Caco-2 (cell line): Measurements from ENCODE around the gene PEF1. TPM values are rescaled to one million over a fixed set of nuclear protein-coding genes. Genes with fewer than 3 reads are reported as not detected.

Experiments
- BruUV-seq: library from RNA; stranded (reverse); fragments of 400-500 nt; replicated peaks from 2 replicates; lab custom pipeline; 2021; lab: Mats Ljungman, UMichigan
- CTCF ChIA-PET: fragments of 300-600 bp; sonication (Branson Sonifier 250); formaldehyde crosslinking; loops from one replicate; lab custom pipeline; 2022; ENCODE audit warnings: antibody characterized with exemption; lab: Charles Lee
- POLR2A ChIA-PET: fragments of 300-600 bp; sonication (Branson Sonifier 250); formaldehyde crosslinking; loops from one replicate; lab custom pipeline; 2022; ENCODE audit warnings: antibody characterized with exemption; lab: Charles Lee
- DNase-seq, 2 experiments: peaks; one replicate each; pipeline versions ENCODE4 v3.0.0 to v3.0.0-alpha.2; 2020 to 2022
- H3K27me3 ChIP-seq: replicated peaks from 2 replicates; pipeline ENCODE4 v1.6.0; 2011; ENCODE audit warnings: low read length; ENCODE audit not compliant: control insufficient read depth, insufficient read depth
- H3K36me3 ChIP-seq: 2 replicates; pipeline ENCODE4 v1.5.1; 2011; ENCODE audit warnings: low read length; ENCODE audit not compliant: control insufficient read depth, insufficient read depth
- H3K4me1 ChIP-seq: fragments of 250-450 bp; sonication (Bioruptor Pico); 2 replicates; pipeline ENCODE4 v1.5.1; 2020; ENCODE audit warnings: mild to moderate bottlenecking
- H3K4me3 ChIP-seq: 2 replicates; pipeline ENCODE4 v1.5.1; 2011; ENCODE audit warnings: low read depth, mild to moderate bottlenecking, control low read depth, low read length
- H3K9me3 ChIP-seq: fragments of 250-450 bp; sonication (Bioruptor Pico); 2 replicates; pipeline ENCODE4 v1.5.1; 2020; ENCODE audit warnings: mild to moderate bottlenecking, moderate library complexity
- H3K27ac Mint-ChIP-seq: one replicate; pipeline ENCODE4 v1.8.0; 2022; ENCODE audit warnings: mixed read lengths; ENCODE audit not compliant: unreplicated experiment
- H3K27me3 Mint-ChIP-seq: one replicate; pipeline ENCODE4 v1.8.0; 2022; ENCODE audit warnings: mixed read lengths; ENCODE audit not compliant: insufficient read depth, unreplicated experiment
- H3K36me3 Mint-ChIP-seq: one replicate; pipeline ENCODE4 v1.8.0; 2022; ENCODE audit warnings: mild to moderate bottlenecking, mixed read lengths; ENCODE audit not compliant: insufficient read depth, unreplicated experiment
- H3K4me1 Mint-ChIP-seq: one replicate; pipeline ENCODE4 v1.8.0; 2022; ENCODE audit warnings: low read depth, mixed read lengths; ENCODE audit not compliant: unreplicated experiment
- H3K4me3 Mint-ChIP-seq: one replicate; pipeline ENCODE4 v1.8.0; 2022; ENCODE audit warnings: mild to moderate bottlenecking, moderate library complexity, mixed read lengths; ENCODE audit not compliant: unreplicated experiment
- H3K9me3 Mint-ChIP-seq: one replicate; pipeline ENCODE4 v1.8.0; 2022; ENCODE audit warnings: mixed read lengths; ENCODE audit not compliant: unreplicated experiment
- intact Hi-C: fragments of 100-400 bp; cut with micrococcal nuclease; formaldehyde crosslinking; loops from one replicate; pipeline ENCODE4 v1.10.0; 2022; ENCODE audit not compliant: unreplicated experiment
- total RNA-seq: library from RNA; stranded (reverse); gene quantifications from 2 replicates; pipeline ENCODE4 v1.2.3, GENCODE V29; 2022
- TF ChIP-seq, protein P1 (sequence below), 2 experiments: fragments of 200-600 bp in 1 of 2; IDR thresholded peaks; 1 replicate in 1 of 2; 2 replicates in 1 of 2; pipeline versions ENCODE4 v1.5.1 to v1.8.0; 2011 to 2022; ENCODE audit warnings: antibody characterized with exemption in 1 of 2, control low read depth in 1 of 2, inconsistent platforms in 1 of 2, low read depth in 1 of 2, low read length in 1 of 2, mild to moderate bottlenecking in 1 of 2, moderate library complexity in 1 of 2; ENCODE audit not compliant: insufficient read depth in 1 of 2, severe bottlenecking in 1 of 2, unreplicated experiment in 1 of 2

Gene PEF1
- total RNA-seq, 1 experiment from 2014 or later = 22.1 TPM

DNA sequence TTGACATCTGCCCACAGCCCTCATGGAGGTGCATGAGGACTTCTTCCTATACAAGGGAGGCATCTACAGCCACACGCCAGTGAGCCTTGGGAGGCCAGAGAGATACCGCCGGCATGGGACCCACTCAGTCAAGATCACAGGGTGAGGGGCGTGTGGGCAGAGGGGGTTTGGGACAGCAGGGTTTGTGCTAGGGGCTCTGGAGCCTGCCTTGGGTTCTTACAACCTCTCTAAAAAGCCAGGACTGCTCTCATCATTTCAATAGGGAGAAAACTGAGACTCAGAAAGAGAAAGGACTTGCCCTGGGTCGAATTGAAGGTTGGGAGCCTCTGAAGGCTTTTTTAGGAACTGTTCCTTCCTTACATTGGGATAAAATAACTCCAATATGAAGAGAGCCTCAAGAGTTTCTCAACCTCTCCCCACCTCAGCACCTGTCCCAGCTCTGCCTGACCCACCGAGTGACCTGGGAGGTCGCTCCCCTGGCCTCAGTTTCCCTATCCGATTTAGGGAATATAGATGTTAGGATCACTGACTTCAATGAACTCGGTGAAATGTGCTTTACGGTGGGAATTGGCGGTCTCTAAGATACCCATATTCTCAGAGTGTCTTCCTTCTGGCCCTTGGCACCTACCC lies 58.8 kb downstream of the PEF1 start:
- intact Hi-C loops = no loop called here
- Mint-ChIP-seq H3K27me3 (no peaks in the 10 kb centered on the region), H3K4me1 (peaks cover 16% of the 10 kb centered on the region), H3K9me3 (no peaks in the 10 kb centered on the region), H3K4me3 (no peak overlapping the region), H3K36me3 (peaks cover 66% of the 10 kb centered on the region), H3K27ac (no peak overlapping the region)
- H3K4me3 ChIP-seq = no peak overlapping the region
- TF ChIP-seq, protein P1, sequence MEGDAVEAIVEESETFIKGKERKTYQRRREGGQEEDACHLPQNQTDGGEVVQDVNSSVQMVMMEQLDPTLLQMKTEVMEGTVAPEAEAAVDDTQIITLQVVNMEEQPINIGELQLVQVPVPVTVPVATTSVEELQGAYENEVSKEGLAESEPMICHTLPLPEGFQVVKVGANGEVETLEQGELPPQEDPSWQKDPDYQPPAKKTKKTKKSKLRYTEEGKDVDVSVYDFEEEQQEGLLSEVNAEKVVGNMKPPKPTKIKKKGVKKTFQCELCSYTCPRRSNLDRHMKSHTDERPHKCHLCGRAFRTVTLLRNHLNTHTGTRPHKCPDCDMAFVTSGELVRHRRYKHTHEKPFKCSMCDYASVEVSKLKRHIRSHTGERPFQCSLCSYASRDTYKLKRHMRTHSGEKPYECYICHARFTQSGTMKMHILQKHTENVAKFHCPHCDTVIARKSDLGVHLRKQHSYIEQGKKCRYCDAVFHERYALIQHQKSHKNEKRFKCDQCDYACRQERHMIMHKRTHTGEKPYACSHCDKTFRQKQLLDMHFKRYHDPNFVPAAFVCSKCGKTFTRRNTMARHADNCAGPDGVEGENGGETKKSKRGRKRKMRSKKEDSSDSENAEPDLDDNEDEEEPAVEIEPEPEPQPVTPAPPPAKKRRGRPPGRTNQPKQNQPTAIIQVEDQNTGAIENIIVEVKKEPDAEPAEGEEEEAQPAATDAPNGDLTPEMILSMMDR (IDR thresholded peaks at IDR 0.05; ENCODE audit: insufficient read depth in 1 of 2, low read depth in 1 of 2, low read length in 1 of 2, severe bottlenecking in 1 of 2, unreplicated experiment in 1 of 2) = no peak
- no peaks in the 10 kb centered on the region for H3K9me3 ChIP-seq
- H3K36me3 ChIP-seq = no peaks in the 10 kb centered on the region
- BruUV-seq = no TSS peak
- DNase-seq = no peak
- CTCF ChIA-PET = no interaction called here
- peaks cover 22% of the 10 kb centered on the region for H3K4me1 ChIP-seq
- H3K27me3 ChIP-seq = no peaks in the 10 kb centered on the region
- POLR2A ChIA-PET = no interaction called here

DNA sequence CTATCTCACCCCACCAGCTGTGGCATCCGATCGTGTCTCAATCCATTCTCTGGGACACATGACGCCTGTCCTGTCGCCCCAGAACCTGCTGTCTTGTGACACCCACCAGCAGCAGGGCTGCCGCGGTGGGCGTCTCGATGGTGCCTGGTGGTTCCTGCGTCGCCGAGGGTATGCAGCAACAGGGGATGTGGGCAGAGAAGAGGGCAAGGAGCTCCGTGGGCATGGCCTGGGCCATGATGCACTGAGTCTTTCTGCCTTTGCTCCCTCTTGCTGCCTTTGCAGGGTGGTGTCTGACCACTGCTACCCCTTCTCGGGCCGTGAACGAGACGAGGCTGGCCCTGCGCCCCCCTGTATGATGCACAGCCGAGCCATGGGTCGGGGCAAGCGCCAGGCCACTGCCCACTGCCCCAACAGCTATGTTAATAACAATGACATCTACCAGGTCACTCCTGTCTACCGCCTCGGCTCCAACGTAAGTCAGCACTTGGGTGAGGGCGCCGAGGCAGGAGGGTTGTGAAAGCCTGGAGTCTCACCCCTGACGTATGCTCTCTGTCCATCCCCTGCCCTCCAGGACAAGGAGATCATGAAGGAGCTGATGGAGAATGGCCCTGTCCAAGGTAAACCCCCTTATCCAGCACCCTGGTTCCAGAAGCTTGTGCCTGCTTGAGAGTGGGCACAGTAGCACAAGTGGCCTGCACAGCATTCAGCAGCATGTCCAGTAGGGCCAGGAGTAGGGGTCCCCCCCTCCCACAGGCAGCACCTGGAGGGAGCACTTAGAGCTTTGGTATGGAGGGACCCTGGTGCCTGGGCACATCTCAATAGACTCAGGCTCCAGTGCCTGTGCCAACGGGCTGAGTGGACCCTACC lies 59.6 kb downstream of the PEF1 start:
- no TSS peak for BruUV-seq
- intact Hi-C loops = no loop called here
- H3K27ac Mint-ChIP-seq = no peak overlapping the region

More for the DNA sequence above, 59.6 kb downstream of the PEF1 start:
- peaks cover 23% of the 10 kb centered on the region for H3K4me1 Mint-ChIP-seq
- ChIA-PET POLR2A (no interaction called here), CTCF (no interaction called here)
- no peak overlapping the region for H3K4me3 Mint-ChIP-seq
- Histone ChIP-seq H3K9me3 (no peaks in the 10 kb centered on the region), H3K4me3 (no peak overlapping the region), H3K36me3 (no peaks in the 10 kb centered on the region), H3K27me3 (no peaks in the 10 kb centered on the region), H3K4me1 (peaks cover 20% of the 10 kb centered on the region)
- H3K9me3 Mint-ChIP-seq = no peaks in the 10 kb centered on the region
- DNase-seq = no peak
- H3K27me3 Mint-ChIP-seq = no peaks in the 10 kb centered on the region
- peaks cover 62% of the 10 kb centered on the region for H3K36me3 Mint-ChIP-seq
- TF ChIP-seq, protein P1 (IDR thresholded peaks at IDR 0.05; ENCODE audit: insufficient read depth in 1 of 2, low read depth in 1 of 2, low read length in 1 of 2, severe bottlenecking in 1 of 2, unreplicated experiment in 1 of 2) = no peak
